Activated CD8-positive, alpha-beta memory T cell treated with anti-CD3 and anti-CD28 coated beads, Interleukin-2, amount 50 U/mL, for 24 hours (primary cell): ENCODE results near the gene KIF20A.
A peak's percentile ranks its signal among the peaks of the same experiment; 100 is the strongest.
"Not testable (repeated sequence)": the region's sequence is repeated elsewhere in the genome, so short reads cannot be mapped to it uniquely, and the experiment has no call there.

Experiments used
- DNase-seq: peaks from one replicate; pipeline ENCODE4 v3.0.0-alpha.2; 2020; ENCODE audit errors: extremely low read depth

KIF20A gene

GRCh38 chr5:138178516-138179276 is at the start of gene KIF20A, which contains the start of gene BRD8:
Gene KIF20A, plus strand, starts transcription at chr5:138179112. Its CDS starts 569 bp downstream, at chr5:138179681.
Gene BRD8, minus strand, starts transcription at chr5:138178630. Its CDS starts 16 bp downstream, at chr5:138178614.
- peak; percentile 79 for DNase-seq

- DNase-seq, result no peak
Measured at GRCh38 chr5:138129347-138129746, 49.6 kb upstream of the KIF20A start.

GRCh38 chr5:138132543-138132942 is 46.4 kb upstream of the KIF20A start:
- no peak for DNase-seq

GRCh38 chr5:138138949-138139780 is 39.7 kb upstream of the KIF20A start, which contains the start of gene NME5:
Gene NME5, minus strand, starts transcription at chr5:138139428. Its CDS starts 648 bp downstream, at chr5:138138780.
- no peak for DNase-seq

GRCh38 chr5:138139781-138140090 is 39.2 kb upstream of the KIF20A start:
- no peak for DNase-seq

GRCh38 chr5:138140268-138140667 is 38.6 kb upstream of the KIF20A start:
- DNase-seq, result no peak

- DNase-seq, result no peak
Measured at GRCh38 chr5:138141734-138142133, 37.2 kb upstream of the KIF20A start.

GRCh38 chr5:138143578-138143977 is 35.3 kb upstream of the KIF20A start:
- not testable (repeated sequence) for DNase-seq

GRCh38 chr5:138148811-138149210 is 30.1 kb upstream of the KIF20A start:
- DNase-seq, result no peak

GRCh38 chr5:138149530-138149929 is 29.4 kb upstream of the KIF20A start:
- no peak for DNase-seq

GRCh38 chr5:138155977-138156376 is 22.9 kb upstream of the KIF20A start:
- DNase-seq, result not testable (repeated sequence)

- no peak for DNase-seq
Measured at GRCh38 chr5:138157626-138158025, 21.3 kb upstream of the KIF20A start.

GRCh38 chr5:138159666-138160065 is 19.2 kb upstream of the KIF20A start:
- no peak for DNase-seq

- no peak for DNase-seq
Measured at GRCh38 chr5:138160706-138161105, 18.2 kb upstream of the KIF20A start.

- DNase-seq, result no peak
Measured at GRCh38 chr5:138163721-138164120, 15.2 kb upstream of the KIF20A start.

- no peak for DNase-seq
Measured at GRCh38 chr5:138169124-138169523, 9.8 kb upstream of the KIF20A start.

- DNase-seq, result no peak
Measured at GRCh38 chr5:138170299-138170698, 8.6 kb upstream of the KIF20A start.

GRCh38 chr5:138177941-138178515 is 884 bp upstream of the KIF20A start:
- DNase-seq, result peak; percentile 9

- DNase-seq, result no peak
Measured at GRCh38 chr5:138179277-138179857, 455 bp downstream of the KIF20A start.

- DNase-seq, result no peak
Measured at GRCh38 chr5:138180183-138180782, 1.4 kb downstream of the KIF20A start.

GRCh38 chr5:138180841-138181240 is 1.9 kb downstream of the KIF20A start:
- no peak for DNase-seq

- DNase-seq, result no peak
Measured at GRCh38 chr5:138182808-138183207, 3.9 kb downstream of the KIF20A start.
